ENCODE measurements around the gene ZNF710.

- TF ChIP-seq CTCF (IDR thresholded peaks at IDR 0.05): no peak
- no peak for TF ChIP-seq POLR2A (IDR thresholded peaks at IDR 0.05)
Observed at GRCh38 chr15:90046911-90047392, 45.8 kb downstream of the ZNF710 start.
